T-helper 1 cell treated with Interleukin-12 subunit alpha and Interleukin-12 subunit beta and Interleukin-4 antibody, amounts not matched to agents 30 ng/mL and 1 ng/mL, for 36 hours (primary cell): ENCODE data around the gene ARHGAP26. TPM values are rescaled to one million over a fixed set of nuclear protein-coding genes. Genes with fewer than 3 reads are reported as not detected.

Experiments
- total RNA-seq: library from RNA; stranded (reverse); gene quantifications from 2 replicates; pipeline ENCODE4 v1.2.3, GENCODE V29; 2022

Gene ARHGAP26
- total RNA-seq, 1 donor from 2014 or later, result 31.8 TPM

Other genes with a start within 250 kb of the ARHGAP26 start
- gene FGF1, start 84.3 kb upstream of the ARHGAP26 start, total RNA-seq, result not detected in 2 replicates